Measurements from ENCODE around the gene LDAH. TPM values are rescaled to one million over a fixed set of nuclear protein-coding genes. Genes with fewer than 3 reads are reported as not detected.
A peak's percentile ranks its signal among the peaks of the same experiment; 100 is the strongest.

Gene LDAH
- total RNA-seq, 1 experiment from 2014 or later: 16.6 TPM

- no peak for DNase-seq (ENCODE audit: low read depth)
These were observed 170.0 kb downstream of the LDAH start for GRCh38 chr2:20652673-20653575.

GRCh38 chr2:20652141-20652540 is 170.8 kb downstream of the LDAH start:
- no peak for DNase-seq (ENCODE audit: low read depth)

- DNase-seq (ENCODE audit: low read depth): no peak
These were observed 171.2 kb downstream of the LDAH start for GRCh38 chr2:20651731-20652099.

GRCh38 chr2:20650877-20651730 is 171.8 kb downstream of the LDAH start, which contains the start of gene HS1BP3:
TSS of gene HS1BP3 (minus strand) at chr2:20651098. CDS start at chr2:20651063, 35 bp downstream.
- peak; percentile 69 for DNase-seq (ENCODE audit: low read depth)

- peak; percentile 38 for DNase-seq (ENCODE audit: low read depth)
These were observed 172.5 kb downstream of the LDAH start for GRCh38 chr2:20650393-20650876.

- DNase-seq (ENCODE audit: low read depth): no peak
These were observed 172.9 kb downstream of the LDAH start for GRCh38 chr2:20649976-20650375.

GRCh38 chr2:20649576-20649975 is 173.3 kb downstream of the LDAH start:
- no peak for DNase-seq (ENCODE audit: low read depth)

- DNase-seq (ENCODE audit: low read depth): no peak
These were observed 174.1 kb downstream of the LDAH start for GRCh38 chr2:20648831-20649230.

- DNase-seq (ENCODE audit: low read depth): no peak
These were observed 174.7 kb downstream of the LDAH start for GRCh38 chr2:20648206-20648605.

- DNase-seq (ENCODE audit: low read depth): no peak
These were observed 175.2 kb downstream of the LDAH start for GRCh38 chr2:20647738-20648137.

GRCh38 chr2:20647211-20647610 is 175.7 kb downstream of the LDAH start:
- no peak for DNase-seq (ENCODE audit: low read depth)

GRCh38 chr2:20646446-20646845 is 176.5 kb downstream of the LDAH start:
- DNase-seq (ENCODE audit: low read depth): no peak

GRCh38 chr2:20645761-20646160 is 177.1 kb downstream of the LDAH start:
- DNase-seq (ENCODE audit: low read depth): no peak

GRCh38 chr2:20645301-20645701 is 177.6 kb downstream of the LDAH start:
- DNase-seq (ENCODE audit: low read depth): no peak

- DNase-seq (ENCODE audit: low read depth): no peak
These were observed 179.1 kb downstream of the LDAH start for GRCh38 chr2:20643826-20644225.

- DNase-seq (ENCODE audit: low read depth): no peak
These were observed 179.8 kb downstream of the LDAH start for GRCh38 chr2:20643060-20643459.

GRCh38 chr2:20642055-20642971 is 180.6 kb downstream of the LDAH start:
- DNase-seq (ENCODE audit: low read depth): peak; percentile 60

- peak; percentile 77 for DNase-seq (ENCODE audit: low read depth)
These were observed 181.5 kb downstream of the LDAH start for GRCh38 chr2:20641123-20641985.

- DNase-seq (ENCODE audit: low read depth): no peak
These were observed 182.3 kb downstream of the LDAH start for GRCh38 chr2:20640411-20641122.

Data from M059J (cell line).